SW480 (cell line): ENCODE results near the gene OSBPL7.

Experiments
- DNase-seq: peaks from one replicate; pipeline ENCODE4 v3.0.0-alpha.2; 2016; ENCODE audit warnings: low spot score

The OSBPL7 gene

DNA sequence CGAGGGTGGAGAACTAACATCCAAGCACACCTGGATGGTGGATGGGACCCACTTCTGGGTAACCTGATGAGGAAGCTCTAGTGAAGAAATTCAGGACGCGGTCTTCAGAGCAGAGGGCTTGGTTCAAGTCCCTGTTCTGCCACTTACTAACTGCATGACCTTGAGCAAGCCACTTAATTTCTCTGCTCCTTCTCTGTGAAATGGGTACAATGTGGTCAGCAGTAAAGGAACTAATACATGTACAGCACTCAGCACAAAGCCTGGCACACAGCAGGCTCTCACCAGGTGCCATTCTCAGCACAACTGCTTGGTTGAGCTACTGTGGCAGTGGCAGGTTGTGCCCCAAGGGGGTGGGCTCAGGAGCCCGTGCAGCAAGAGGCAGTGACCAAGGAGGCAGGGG, 1.9 kb upstream of the OSBPL7 start:
- no peak for DNase-seq

DNA sequence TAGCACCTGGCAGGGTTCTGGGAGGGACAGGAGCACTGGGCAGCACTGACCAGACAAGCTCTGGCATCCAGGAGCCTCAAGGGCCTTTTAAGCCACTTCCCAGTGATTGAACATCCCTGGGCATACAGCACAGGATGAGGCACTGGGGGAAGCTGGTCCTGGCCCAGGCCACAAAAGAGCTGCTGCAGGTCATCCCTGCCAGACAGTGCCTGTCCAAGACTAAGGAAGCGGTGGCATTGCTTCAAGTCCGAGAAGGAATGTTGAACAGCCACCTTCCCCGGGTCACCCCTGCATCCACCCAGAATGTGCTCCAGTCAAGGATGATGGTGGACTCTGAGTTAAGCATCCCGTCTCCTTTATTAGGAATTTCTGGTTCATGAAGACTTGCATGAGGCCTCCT, 1.2 kb upstream of the OSBPL7 start:
- no peak for DNase-seq

DNA sequence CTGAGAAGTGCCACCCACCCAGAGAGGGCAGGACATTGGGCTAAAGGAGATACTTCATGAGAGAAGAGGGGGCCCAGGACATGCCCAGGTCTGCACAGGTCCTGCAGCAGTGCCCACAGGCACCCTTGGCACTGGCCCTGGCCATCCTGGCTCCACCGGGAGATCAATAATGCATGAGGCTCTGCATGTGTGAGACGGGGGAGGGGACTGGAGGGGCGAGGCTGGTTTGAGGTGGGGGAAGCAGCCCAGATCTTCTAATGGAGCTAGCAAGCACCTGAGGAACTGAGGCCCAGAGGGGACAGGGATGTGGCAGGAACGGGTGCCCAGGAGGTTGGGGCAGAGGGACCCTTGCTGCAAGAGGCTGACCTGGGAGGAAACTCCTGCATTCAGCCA, 567 bp downstream of the OSBPL7 start:
- no peak for DNase-seq

DNA sequence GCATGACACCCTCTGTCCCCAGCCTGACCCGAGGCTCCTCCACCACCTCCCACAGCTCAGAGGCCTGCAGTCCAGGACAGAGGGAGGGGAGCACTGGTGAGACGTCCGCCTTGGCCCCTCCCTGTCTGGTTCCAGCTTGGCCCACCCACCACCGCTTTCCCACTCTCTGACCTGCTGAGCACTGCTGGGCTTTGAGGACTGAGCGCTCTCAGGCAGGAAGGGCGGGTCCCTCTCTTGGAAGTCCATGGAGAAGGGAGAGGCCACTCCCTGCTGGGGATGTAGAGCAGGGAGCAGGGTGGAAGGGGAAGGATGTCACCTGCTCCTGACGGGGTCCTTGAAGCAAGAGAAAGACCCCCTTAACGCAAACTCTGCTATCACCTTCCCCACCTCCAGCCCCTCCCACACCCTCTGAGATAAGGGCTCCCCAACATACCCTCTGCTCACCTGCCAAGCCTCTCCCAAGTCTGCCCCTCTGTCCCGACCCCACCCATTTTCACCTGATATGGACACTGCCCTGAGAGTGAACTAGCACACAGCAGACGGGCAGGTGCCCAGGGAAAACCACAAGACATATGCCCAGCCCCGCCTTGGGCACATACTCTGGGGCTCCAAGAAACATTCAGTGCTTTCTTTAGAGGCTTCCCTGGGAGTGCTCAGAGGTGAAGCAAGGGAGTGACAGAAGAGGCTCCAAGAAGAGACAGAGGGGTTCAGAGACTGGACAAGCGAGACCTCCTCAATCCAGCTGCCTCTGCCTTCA, 1.4 kb downstream of the OSBPL7 start:
- no peak for DNase-seq

DNA sequence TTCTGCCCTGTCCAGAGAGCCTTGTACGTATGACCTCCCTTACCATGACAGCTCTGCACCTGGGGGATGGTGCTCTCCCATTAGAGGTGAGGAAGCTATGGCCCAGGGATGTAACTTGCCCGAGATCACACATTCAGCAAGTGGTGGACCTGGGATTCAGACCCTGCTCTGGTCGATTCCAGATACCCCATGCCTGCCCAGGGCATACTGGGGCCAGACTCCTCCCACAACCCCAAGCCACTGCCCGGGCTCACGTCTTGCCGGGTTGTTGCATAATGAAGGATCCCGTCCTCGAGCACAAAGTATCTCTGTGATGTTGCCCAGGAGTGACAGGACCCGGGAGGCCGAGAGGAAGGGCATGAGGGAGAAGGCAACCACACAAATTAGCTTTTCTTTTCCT, 2.1 kb downstream of the OSBPL7 start:
- DNase-seq, result no peak

DNA sequence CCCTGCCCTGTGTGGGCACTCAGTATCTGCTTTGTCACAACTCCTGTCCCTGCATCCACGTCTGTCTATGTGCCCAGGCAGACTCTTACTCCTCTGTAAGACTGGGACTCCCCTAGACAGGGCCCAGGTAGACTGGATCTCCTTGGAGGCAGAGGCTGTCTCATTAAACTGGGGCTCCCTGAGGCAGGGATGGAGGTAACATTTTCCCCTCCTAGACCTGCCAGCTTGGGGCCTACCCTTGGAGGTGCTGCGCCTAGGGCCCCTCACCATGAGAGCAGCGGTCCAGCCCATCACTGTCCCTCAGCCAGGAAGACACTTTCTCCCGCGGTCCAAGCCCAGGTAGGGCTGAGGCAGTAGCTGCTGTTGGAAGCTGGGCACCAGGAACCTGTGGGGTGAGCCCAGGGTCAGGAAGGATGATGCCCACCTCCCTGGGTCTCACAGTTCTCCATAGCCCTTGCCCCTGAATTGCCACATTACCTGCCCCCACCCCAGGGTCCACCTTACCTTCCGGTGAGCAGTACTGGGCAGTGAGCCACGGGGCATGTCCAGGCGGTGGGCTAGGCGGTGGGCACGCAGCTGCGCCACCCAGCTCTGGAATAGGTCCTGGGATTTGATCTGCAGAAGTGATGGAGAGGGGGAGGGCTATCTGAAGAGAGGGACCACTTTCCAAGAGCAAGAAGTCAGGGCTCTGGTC, 3.4 kb downstream of the OSBPL7 start:
- no peak for DNase-seq

DNA sequence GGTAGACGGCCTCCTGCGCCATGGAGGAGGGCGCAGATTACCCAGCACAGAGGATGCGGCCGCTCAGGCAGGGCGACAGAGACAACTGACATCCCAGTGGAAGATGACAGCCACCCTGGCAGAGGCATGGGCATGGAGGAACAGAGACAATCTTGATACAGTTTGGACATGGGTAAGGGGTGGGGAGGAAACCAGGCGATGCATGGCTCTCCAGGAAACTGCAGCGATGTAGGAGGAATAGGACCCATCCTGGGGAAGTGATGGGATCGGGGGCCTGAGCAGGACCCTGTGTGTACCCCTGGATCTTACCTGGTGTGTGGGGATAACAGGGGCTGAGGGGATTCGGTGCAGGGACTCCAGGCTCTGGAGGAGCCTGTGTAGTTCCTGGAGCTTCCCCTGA, 4.6 kb downstream of the OSBPL7 start:
- DNase-seq, result no peak

DNA sequence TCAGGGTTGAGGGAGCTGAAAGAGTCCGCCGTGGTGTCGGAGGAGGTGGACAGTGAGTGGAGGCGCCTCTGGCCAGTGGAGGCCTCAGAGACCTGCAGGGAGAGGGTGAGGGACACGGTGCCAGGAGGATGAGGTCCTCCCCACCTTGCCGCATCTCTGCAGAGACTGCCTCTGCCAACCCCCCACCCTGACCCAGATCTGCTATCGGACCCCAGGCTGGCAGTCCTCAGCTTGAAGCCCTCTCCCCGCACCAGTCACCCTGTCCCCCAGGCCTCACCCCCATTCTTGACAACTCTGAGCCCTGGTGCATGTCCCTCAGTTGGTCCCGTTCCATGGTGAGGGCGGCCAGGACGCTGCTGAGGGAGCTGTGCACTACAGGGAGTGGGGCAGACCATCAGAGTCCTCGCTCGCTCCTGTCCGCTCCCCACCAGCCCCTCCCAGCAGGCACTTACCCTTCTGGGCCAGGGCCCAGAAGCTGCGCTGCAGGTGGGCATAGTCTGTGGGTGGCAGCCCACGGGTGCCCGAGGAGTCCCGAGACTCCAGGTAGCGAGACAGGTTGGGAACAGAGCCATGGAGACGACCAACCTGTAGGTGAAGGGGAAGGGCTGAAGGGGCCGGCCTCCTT, 5.4 kb downstream of the OSBPL7 start:
- DNase-seq, result no peak

DNA sequence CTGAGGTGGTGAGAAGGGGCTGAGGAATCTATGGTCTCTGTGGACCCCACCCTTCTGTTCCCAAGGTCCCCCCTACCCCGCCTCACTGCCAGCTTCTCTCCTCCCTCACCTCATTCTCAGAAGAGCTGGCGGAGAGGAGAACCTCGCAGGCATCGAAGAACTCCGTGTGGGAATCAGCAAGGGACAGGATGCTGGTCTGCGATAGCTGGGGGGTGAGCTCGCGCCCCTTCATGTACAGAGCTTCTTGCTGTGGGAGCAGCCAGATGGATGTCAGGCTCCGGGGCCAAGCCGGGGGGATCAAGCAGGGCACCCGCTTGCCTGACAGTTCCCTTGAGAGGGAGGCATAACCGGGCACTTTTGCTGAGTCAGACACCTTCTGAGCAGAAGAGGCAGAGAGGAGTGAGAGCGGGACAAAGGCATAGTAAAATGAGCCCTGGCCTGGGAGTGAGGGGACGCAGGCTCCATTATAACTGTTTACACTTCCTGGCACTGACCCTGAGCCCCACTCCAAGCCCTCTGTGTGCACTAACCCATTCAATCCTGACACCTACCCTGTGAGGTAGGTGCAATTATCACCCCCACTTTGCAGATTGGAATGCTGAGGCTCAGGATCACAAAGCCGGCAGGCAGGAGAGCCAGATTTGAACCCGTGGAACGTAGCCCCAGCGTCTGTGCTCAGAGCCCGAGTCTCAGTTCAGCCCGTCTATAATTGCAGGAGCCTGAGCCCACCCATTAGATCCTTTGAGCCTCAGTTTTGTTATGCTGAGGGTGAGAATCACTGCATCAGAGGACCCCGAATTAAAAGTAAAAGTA, 6.3 kb downstream of the OSBPL7 start:
- no peak for DNase-seq

DNA sequence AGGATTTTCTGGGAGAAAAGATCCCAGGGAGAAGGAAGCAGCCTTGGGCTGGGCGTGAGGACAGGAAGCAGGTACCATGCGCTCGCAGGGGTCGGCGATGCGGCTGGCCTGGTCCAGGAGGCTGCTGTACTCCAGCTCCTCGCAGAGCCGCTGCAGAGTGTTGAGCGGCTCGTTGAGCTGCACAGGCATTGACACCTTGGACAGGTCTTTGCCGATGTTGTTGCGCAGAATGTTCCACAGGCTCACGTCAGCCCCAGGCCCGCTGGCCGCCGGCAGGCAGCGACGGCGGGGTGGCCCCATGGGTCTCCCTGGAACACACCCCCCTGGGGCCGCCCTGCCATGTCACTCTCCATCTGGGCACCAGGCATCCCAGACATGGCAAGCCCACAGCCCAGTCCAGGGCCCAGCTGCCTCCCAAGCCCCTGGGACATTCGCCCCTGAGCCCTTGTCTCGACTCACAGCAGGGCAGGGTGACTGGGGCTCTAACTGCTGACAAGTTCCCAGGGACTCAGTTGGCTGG, 8.0 kb downstream of the OSBPL7 start:
- DNase-seq, result no peak

DNA sequence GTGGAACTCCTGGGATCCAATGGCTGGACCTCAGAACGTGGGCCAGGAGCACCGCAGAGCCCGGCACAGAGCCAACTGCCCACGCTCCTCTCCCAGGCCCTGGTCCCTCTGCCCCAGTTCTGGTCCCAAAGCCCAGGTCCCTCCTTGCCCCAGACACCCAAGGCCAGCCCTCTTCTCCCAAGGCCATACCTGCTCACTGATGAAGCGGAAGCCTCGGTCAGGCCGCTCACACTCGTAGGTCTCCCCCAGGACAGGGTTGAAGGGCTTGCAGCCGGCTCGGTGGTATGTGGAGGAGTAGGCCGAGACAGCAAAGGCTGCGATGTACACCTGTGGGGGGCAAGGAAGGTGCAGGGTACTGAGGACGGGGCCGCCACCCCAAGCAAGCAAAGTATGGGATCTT, 8.5 kb downstream of the OSBPL7 start:
- DNase-seq, result no peak

DNA sequence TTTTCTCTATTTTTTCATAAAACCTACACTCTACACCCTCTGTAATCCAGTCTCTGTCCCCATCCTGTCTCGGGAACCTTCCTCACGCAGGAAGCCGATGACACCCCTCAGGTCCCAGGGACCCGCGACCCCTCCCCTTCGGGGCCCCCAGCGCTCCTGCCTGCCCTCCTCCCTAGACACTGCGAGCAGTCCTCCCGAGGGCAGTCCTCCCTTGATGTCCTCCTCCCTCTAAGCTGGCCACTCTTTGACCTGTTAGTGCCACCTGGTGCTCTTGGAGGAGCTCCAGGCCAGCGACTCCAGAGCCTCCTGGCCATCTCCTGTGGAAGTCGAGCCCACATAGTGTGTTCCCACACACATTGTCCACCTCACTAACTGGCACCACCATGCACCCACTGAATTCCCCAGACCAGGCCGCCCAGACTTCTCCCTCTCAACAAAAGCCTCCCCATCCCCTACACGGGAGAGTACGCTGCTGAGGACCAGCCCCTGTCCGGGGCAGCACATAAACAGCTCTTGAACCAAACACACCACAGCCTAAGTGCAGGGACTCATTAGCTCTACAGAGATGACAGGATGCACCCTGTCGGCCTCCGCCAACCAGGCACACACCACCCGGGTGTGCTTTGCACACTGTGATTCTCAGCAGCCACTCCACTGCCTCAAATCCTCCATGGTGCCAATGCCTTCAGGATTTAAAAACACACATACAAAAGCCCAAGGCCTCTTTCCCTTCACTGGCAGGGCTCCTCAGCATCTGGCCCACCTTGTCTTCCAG, 9.3 kb downstream of the OSBPL7 start:
- DNase-seq, result no peak

DNA sequence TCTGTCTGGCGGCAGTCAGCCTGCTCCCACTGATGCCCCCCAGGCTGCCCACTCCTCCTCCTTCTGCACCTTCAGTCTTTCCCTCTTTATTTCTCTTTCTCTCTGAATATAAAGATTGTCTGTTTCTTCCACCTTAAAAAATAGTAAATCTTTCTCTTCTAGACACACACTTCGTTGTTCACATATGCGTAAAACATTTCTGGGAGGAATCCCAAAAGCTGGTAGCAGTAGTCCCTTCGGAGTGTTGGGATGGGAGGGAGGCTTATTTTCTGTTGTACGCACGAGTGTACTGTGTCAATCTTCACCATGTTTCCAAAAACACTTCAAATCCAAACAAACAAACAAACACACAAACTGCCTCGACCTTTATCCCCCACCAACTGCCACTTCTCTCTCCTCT, 9.9 kb downstream of the OSBPL7 start:
- DNase-seq, result no peak

DNA sequence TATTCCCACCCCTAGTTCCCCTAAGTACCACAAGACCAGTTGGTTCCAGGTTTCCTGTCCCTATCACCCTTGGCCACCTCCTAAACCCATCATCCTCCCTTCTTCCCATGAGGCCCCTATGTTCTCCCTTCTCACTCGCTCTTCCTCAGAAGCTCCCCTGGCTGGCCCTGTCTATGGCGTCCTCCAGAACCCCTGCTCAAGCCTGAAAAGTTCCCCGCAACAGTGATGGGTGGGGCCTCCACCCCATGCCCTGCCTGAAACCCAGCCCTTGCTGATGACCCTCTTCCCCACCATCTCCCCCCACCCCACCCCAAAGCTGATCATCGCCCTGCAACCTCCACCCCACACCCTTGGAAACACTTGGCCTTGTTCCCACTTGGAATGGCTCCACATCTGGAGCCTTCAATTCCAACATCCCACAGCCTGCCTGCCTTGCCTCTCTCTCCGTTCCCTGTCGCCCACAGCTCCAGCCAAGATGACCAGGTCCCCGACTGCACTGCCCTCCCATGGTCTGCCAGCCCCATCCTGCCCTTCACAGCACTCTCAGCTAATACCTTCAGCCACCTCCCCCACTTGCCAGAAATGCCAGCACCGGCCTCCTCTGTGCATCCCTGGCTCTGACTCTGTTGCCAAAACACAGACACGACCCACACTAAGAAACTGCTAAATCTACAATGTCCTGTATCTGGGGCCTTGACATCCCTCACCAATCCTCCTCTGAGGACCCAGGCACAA, 10.5 kb downstream of the OSBPL7 start:
- DNase-seq, result no peak

DNA sequence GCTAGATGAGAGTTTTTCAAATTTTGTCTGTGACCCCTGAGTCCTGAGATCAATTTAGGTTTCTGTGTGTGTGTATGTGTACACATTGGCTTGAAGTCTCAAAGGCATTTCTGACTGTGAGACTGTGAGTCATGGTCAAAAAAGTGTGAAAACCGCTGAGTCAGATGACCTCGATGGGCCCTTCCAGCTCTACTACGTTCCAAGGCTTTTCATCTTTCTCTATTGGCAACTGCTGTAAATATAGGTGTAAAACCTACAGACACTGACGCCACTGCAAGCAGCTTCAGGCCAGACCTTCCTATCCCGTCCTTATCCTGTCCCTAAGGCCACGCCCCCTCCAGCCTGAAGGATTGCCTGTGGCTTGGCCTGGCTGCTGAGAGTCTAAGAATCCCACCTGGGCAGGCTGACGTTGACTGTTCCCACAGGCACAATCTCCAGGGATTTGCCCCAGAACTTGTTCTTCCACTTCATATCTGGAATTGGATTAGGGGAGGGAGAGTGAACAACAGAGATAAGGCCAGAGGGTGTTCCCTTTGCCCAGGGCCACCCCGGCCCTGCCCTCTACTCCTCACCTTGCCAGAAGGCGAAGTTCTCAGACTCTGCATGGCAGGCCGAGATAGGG, 11.3 kb downstream of the OSBPL7 start:
- DNase-seq, result peak; percentile 94

DNA sequence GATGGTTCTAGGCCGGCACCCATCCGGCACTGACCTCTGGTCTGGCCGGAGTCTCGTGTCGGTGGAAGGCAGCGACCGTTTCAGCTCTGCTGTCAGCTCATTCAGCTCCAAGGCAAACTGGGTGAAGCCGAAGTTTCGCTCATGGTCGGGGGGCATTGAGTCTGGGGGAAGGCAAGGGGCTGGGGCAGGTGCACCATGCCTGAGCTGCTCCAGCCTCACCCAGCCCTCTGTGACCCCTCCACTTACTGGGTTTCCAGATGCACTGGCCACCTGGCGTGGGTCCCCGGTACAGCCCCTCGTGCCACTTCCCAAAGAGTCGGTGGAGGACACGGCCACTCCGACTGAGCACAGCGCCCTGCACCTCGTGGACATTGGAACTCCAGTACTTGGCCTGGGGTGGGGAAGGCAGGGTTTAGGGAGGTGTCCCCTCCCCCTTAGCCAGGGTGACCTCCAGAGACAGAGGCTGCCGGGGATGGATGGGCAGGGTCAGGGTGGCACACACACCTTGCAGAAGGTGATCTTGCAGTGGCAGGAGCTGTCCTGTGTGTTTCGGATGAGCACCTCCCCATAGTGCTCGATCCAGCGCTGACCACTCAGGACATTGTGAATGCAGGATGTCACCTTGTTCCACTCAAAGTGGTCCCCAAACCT, 12.6 kb downstream of the OSBPL7 start:
- no peak for DNase-seq

DNA sequence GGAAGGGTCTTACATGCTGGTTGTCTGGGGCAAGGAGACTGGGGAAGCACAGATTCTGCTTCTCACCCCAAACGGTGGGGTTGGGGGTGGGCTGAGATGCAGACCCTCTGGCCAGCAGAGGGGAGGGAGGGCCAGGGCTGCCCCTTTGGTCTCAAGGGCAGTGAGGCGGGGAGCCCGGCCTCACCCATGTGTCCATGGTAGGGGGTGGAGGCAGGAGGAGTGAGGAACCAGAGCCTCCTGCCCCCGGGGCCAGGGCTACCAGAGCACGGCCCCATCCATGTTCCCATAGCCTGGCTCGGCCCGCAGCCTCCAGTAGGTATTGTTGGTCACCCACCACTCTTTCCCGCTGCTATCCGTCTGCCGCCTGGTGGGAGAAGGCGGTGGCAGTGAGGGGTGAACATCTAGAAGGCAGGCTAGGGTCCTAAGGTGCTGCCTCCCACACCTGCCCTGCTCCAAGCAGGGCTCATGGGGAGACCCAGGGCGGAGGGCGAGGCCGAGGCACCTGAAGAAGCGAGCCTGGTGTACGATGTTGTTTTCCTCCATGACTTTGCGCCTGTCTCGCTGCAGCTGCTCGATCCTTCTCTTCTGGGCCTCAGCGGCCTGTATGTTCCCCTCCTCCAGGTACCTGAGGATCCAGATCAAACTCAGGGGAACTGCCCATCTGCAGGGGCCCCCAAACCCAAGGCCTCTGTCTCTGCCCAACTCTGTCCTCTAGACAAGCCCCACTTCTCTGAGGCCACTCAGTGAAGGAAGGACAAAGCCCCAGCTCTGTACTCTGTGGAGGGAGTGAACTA, 13.4 kb downstream of the OSBPL7 start:
- no peak for DNase-seq

DNA sequence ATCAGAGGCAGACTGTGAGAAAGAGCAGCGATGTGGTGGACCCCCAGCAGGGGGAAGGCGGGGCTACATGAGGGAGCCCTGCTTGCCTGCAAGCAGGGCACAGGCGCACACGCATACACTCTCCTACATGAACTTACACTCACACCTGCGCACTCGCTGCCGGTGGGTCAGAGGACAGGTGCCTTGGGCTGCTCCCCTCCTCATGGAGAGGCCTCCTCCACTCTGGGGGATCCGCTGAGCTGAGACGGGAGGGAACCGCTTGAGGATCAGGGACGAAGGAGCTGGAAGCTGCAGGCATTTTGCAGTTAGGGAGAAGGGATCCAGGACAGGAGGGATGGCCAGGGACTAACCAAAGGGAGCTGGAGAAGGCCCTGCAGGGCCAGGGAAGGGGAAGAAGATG, 14.2 kb downstream of the OSBPL7 start:
- no peak for DNase-seq

DNA sequence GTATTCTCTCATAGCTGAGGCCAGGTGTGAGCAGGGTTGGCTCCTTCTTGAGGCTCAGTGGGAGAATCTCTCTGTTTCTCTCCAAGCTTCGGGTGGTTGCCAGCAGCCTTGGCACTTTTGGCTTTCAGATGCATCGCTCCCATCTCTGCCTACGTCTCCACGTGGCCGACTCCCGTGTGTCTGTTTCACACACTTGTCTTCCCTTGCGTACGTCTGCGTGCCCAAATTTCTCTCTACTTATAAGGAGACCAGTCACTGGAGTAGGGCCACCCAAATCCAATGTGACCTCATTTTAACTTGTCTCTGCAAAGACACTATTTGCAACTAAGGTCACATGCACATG, 14.7 kb downstream of the OSBPL7 start:
- no peak for DNase-seq
